HG02840 (cell line): ENCODE measurements around the gene CACNA1G.

Experiments
- ATAC-seq: cut with Tn5 transposase; IDR thresholded peaks from one replicate; pipeline ENCODE4 v1.9.1; 2021; ENCODE audit warnings: mild to moderate bottlenecking, moderate library complexity, moderate number of reproducible peaks; ENCODE audit not compliant: unreplicated experiment, low FRiP score

Gene CACNA1G

DNA sequence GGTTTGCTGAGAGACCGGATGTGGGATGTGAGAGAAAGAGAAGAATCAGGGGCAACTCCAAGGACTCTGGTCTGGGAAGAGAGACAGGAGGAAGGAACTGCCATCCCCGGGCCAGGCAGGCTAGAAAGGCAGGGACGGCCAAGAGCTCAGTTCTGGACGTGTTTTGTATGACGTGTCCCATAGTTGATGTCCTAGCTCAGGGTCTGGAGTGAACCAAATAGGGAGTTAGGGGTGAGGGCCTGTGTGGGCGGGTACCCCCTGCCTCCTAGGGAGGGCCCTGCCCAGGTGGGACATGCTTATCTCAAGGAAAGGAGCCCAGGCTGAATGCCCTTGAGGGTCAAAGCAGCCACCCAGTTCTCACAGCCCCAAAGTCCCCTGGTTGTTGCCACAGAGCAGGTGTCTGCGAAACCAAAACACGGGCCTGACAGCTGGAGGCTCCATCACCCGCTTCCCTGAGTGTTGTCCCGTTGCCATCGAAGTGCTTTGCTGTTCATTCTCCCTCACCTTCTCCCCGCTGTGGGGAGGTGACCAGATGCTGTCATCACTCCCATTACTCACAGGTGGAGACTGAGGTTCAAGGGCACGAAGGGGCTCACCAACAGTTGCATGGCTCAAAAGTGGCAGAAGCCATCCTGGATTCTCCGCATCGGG lies 81.7 kb downstream of the CACNA1G start:
- ATAC-seq: no peak

DNA sequence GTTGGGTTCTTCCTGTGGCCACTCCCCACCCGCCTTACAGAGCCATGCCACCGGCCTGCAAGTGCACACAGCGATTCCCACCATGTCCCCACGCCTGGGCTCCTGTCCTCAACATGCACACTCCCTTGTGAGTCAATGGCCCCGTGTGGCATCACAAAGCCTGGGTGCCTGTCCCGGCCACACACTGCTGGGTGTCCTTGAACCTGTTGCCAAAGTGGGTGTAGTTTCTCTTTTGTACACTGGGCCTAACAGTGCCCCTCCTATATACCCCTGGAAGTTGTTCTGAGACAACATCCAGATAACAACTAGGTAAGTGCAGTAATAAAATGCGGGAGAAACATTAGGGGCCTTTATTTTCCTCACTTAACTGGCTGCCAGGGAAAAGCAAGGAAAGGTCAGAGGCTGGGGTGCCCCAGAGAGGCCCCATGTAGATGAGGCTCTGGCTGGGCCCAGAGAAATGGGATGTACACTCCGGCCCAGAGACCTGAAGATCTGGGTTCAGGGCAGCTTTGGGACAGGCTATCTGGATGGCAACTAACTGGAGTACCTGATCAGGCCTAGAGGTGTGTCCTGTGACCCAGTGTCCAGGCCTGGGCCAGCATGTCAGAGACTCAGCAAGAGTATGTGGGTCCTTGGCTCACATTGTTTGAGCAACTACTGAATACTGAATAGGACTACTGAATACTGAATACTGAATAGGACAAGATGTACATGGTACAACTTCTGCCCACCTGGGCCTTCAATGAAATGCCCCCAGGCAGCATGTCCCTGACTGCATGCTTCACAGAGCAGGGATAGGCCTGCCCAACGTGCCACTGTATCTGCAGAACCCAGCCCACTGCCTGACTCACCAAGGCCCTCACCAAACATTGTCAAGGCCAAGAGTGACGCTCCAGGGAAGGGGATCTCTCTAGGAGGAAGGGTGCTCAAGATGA lies 82.5 kb downstream of the CACNA1G start:
- ATAC-seq: no peak

DNA sequence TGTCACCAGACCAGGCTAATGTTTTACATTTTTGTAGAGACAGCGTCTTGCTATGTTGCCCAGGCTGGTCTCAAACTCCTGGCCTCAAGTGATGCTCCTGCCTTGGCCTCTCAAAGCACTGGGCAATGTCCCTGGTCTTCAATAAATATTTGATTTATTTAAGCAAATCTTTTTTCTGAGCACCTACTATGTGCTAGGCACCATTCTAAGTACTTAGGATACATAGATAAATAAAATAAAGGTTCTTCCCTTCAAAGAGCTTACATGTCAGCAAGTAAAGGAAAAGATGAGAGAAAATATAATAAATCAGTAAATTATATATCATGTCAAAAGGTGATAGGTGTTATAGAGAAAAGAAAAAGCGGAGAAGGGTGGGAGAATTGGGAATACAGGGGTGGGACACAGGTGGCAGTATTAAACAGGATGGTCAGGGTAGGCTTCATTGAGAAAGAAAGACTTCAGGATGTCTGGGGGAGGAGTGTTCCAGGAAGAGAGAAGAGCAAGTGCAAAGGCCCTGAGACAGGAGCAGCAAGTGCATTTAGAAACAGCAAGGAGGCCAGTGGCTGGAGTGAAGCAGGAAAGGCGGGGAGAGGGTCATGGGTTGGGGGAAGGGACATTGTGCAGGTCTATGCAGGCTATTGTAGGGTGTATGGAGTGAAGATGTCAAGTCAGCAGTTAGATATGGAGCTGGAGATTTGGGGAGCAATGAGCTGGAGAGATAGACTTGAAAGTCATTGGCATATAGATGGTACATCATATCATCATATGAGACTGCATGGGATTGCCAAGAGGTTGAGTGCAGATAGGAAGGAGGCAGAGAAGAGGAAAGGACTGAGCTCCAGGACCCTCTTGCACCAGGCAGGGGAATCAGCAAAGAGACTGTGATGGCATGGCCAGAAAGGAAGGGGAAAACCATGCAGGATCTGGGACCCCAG lies 85.5 kb downstream of the CACNA1G start:
- ATAC-seq: no peak

DNA sequence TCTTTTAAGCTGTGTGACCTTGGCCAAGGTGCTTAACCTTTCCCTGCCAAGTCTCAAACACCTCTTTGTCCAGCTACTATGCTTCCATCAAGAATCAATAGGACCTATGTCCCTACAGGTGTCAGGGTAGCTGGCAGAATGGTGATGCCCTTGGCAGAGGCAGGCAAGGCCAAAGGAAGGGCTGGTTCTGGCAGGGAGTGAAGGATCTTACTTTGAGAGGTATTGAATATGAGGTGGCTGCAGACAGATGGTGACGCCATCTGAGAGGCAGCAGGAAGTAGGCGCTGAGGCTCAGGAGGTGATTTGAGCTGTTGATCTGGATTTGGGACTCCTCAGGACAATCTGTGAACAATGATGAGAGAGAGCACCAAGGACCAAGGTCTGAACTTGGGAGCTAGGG lies 86.7 kb downstream of the CACNA1G start:
- ATAC-seq: no peak

DNA sequence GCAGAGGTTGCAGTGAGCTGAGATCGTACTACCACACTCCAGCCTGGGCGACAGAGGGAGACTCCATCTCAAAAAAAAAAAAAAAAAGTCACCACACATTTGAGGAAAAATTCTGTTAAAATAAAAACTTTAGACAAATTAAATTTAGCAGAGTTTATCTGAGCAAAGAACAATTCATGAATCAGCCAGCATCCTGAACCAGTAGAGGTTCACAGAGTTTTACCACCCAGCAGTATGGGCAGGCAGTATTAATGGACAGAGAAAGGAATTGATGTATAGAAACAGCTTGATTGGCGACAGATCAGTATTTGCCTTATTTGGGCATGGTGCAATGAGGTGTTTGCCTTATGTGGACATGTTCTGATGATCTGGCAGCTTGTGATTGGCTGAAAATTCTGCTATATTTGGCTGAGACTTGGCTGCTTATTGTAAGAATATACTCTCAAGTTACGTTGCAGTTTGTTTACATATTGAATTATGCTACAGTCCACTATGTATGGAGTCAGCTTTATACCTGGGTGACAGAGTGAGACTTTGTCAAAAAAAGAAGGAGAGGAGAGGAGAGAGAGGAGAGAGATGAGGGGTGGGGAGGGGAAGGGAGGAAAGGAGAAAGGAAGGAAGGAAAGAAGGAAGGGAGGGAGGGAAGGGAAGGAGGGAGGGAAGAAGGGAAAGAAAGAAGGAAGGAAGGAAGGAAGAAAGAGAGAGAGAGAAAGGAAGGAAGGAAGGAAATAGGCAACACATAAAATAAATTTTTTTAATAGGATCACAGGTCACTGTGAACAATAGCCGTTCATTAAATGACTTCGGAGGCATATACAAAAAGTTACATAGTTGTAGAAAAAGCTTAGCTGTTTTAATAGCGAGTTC lies 88.8 kb downstream of the CACNA1G start:
- ATAC-seq: no peak

DNA sequence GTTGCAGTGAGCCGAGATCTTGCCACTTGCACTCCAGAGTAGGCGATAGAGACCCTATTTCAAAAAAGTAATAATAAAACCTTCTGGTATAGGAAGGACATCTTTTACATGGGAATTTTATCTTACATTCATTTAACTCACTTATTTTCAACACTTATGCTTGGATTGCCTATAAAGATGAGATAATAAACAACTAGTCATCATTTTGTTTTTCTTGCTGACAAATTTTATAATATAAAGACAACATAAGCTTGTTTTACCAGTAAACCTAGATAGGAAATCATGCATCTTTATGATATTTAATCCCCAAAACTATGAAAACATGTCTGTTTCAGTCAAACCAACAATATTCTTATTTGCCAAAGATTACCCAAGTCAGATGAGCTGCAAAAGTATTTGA lies 91.1 kb downstream of the CACNA1G start:
- no peak for ATAC-seq

DNA sequence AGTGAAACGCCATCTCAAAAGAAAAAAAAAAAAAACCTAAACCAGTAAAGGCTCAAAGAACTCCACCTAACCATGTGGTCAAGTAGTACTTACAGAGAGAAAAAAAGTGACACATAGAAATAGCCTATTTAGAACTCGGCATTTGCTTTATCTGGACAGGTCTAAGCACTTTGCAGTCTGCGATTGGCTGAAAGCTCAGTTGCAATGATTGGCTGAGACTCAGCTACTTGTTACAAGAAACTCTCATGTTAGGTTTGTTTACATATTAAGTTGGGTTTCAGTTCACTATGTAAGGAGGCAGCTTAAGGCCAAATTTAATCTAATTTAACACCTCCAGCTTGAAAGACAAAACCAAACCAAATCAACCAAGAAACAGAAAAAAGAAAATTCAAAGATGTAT lies 93.2 kb downstream of the CACNA1G start:
- no peak for ATAC-seq

DNA sequence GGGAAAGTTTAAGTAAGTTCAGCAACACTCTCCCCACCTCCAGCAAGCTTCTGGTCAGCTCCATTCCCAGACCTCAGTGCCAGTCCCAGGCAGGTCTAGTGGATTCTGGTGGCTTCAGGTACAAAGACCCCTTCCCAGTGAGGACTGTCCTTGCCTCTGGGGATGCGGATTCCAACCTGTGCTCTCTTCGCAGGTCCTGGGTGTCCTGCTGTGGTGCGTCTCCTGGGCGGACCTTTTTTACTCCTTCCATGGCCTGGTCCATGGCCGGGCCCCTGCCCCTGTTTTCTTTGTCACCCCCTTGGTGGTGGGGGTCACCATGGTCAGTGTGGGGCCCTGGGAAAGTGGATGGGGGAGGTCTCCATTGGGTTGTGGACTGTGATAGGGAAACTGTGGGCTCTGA lies 96.0 kb downstream of the CACNA1G start:
- no peak for ATAC-seq

DNA sequence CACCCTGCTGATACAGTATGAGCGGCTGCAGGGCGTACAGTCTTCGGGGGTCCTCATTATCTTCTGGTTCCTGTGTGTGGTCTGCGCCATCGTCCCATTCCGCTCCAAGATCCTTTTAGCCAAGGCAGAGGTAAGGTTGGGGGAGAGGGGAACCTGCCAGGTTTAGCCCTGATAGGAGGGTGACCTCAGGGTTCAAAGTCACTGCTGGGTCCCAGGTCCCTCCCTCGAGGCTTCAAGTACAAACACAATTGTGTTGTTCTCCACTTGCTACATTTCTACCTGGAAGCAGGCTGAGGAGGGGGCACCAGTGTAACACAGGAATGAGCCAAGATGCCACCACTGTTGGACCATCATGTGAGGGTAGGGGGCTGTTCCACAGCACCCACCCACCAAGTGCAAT lies 96.5 kb downstream of the CACNA1G start:
- no peak for ATAC-seq

DNA sequence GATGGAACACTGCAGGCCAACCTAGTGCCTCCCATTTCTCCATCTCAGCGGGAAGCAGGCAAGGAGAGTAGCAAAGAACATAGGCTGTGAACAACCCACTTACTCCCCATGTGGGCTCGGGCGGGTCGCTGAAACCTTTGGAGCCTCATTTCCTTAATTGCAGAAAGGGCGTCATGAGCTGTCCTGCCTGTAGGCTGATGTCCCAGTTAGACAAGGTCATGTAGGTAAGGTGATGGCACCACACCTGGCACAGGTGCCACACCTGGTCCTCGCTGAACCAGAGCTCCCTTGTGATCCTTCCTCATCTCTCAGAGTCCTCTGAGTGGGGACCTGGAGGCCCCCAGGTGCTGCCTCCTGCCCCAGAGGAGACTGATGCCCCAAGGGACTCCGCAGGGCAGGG lies 97.1 kb downstream of the CACNA1G start:
- no peak for ATAC-seq

DNA sequence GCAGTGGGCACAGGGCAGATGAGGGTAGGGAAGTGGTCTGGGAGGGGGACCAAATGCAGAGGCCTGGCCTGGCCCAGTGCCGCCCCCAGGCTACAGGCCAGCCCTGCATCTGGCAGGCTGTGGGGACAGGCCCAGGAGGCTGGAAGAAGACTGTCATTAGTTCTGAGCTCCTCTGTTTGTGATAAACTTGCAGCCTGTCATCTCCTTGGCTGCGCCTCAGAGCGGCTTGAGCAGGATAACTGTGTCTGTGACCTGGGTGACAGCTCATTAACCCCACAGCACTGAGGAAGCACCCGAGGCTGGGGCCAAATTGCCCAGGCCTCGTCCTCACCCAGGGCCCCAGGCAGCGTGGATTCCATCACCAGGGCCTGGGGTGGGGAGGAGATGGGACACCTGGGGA lies 98.1 kb downstream of the CACNA1G start:
- no peak for ATAC-seq

DNA sequence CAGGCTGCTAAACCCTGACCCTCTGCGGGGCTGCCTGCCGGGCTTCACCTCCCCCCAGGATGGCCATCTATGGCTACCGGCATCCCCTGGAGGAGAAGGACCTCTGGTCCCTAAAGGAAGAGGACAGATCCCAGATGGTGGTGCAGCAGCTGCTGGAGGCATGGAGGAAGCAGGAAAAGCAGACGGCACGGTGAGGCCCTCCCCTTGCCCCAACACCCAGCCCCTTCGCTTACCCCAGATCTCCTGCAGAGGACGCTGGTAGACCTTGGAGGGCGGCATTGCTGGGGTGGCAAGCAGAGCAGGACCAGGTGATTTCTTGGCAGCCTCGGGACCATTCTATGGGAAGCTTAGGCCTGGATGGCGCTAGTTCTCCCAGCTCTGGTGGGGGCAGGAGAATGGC lies 98.7 kb downstream of the CACNA1G start:
- no peak for ATAC-seq

DNA sequence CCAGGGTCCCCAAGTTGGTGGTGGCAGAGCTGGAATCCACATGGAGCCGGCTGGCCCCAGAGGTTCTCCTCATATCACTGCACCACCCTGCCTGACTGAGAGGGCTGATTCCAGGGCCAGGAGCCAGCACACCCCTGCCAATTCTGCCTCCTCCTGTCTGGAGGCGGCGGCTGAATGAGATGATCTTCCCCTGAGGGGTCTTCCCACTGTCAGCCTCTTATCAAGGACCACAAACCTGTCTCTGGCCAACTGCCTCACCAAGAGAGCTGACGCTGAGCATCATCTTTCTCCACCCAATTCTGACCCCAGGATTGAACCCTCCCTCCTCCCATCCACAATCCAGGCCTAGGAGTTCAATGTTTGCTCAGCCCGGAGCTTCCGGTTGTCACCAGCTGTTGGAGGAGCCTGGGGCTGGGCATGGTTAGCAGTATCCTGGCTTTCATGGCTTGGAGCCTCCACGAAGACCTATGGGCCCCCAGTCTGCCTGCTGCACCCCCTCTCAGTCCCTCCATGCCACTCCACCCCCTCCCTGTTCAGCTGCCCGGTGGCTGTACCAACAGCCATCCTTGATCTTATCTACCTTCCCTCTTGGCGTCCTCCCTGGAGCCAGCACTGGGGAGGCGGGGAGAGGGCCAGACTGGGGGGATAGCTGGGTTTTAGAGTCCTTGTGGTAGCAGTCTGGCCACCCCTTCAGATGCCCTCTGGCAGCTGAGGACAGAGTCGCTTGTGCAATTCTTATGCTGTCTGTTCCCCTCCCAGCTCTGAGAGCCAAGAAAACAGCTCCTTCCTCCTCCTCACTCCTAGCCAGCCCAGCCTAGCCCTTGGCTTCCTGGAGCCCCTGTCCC lies 99.7 kb downstream of the CACNA1G start:
- ATAC-seq: no peak

DNA sequence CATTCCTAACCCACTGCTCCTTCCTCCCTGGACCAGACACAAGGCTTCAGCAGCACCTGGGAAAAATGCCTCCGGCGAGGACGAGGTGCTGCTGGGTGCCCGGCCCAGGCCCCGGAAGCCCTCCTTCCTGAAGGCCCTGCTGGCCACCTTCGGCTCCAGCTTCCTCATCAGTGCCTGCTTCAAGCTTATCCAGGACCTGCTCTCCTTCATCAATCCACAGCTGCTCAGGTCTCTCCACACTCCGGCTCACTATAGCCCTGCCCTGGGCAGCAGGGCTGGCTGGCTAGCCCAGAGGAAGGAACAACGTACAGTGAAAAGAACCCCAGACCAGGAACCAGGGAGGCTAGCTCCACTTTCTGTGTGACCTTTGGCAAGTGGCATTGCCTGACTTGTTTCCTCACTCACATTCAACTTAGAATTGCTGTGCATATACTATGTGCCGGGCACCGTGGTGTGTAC lies 100.4 kb downstream of the CACNA1G start:
- no peak for ATAC-seq

DNA sequence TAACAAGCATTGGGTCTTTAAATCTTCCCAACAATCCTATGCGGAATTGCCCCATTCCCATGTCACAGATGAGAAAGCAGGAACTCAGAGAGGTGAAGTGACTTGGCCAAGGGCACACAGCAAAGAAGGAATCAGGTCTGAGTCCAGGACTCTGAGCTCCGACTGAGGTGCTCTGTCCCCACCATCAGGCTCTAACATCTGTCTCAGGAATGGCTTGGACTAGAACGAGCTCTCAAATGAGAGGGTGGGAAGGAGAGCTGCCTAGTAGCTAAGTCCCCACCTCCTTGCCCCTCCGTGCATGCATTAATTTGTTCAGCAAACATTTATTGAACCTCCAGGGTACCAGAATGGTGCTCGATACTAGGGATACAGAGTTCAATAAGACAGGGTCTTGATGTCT lies 100.8 kb downstream of the CACNA1G start:
- no peak for ATAC-seq

DNA sequence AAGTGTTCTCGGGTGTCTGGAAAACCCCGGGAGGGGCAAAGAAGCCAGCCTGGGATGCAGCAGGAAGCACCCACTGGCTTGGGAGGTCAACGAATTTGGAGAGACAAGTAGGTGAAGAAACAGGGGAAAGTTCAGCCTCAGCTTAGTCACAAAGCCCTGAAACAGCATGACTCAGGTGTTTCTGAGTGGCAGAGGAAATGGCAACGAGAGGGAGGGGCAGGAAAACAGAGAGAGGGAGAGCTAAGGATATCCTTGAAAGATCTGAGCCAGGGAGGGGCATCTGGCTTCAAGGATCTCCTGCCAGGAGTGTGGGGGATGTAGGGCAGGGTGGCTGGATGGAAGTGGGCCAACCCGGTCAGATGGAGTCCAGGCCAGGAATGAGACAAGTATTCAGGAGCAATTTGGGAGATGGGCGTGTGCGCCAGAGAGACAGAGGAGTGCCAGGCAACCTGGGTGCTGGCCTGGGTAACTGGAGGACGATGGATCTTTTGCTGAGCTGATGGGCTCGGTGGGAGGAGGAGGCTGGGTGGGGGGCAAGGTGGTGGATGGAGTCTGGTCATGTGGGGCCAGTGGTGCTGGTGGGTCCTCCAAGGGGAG lies 101.4 kb downstream of the CACNA1G start:
- ATAC-seq: no peak

DNA sequence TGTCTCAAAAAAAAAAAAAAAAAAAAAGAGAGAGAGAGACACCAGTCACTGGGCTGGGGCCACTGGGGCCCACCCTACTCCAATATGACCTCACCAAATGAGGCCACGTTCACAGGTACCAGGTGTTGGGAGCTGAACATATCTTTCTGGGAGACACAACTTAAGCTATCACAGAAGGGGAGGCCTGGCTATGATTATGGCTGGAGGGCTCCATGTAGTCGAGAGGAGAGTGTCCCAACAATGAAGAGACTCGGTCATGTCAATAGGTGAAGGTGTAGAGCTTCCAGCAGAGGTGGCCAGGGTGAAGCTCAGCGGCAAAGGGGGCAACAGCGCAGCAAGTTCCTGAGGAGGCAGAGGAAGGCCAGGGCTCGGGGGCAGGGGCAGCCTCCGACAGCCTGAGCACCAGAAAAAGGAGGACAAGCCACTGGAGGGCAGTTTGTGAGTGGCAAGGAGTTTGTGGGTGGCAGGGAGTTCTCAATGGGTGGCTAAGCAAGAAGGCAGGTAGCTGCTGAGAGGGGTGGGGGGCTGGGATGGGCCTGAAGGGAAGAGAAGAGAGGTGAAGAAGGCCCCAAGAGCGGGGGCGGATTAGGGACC lies 102.2 kb downstream of the CACNA1G start:
- no peak for ATAC-seq

DNA sequence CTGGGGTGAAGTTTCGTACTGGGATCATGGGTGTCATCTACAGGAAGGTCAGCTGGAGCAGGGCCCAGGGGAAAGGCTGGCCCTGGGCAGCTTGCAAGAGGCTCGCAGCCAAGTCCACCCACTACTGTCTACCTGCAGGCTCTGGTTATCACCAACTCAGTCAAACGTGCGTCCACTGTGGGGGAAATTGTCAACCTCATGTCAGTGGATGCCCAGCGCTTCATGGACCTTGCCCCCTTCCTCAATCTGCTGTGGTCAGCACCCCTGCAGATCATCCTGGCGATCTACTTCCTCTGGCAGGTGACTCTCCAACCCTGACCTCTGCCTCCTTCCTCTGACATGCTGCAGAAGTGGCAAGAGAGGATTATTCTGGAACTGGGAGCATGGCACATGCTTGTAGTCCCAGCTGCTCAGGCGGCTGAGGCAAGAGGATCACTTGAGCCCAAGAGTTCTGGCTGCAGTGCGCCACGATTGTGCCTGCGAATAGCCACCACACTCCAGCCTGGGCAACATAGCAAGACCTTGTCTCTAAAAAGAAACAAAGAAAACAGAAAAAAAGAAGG lies 103.4 kb downstream of the CACNA1G start:
- ATAC-seq: no peak
